ENCODE measurements around the gene MTUS2.

- no peak for TF ChIP-seq CTCF (conservative IDR thresholded peaks at IDR 0.05; ENCODE audit: low read length)
- no peak for TF ChIP-seq EZH2phosphoT487 (IDR thresholded peaks at IDR 0.05; ENCODE audit: borderline replicate concordance)
These were observed 459.5 kb downstream of the MTUS2 start for GRCh38 chr13:29279356-29280254.
